Liver (tissue), 9 donors: ENCODE measurements around the gene FGG. TPM values are rescaled to one million over a fixed set of nuclear protein-coding genes. Genes with fewer than 3 reads are reported as not detected.
"Not testable (repeated sequence)": the region's sequence is repeated elsewhere in the genome, so short reads cannot be mapped to it uniquely, and the experiment has no call there.

Experiments used
- DNase-seq: peaks from one replicate; pipeline ENCODE4 v3.0.0-alpha.2; 2017; ENCODE audit warnings: low spot score
- H3K27ac ChIP-seq, 2 donors: one replicate each; pipeline ENCODE4 v1.7.0; 2013; ENCODE audit warnings: inconsistent platforms in 2 of 2, low read length in 2 of 2, control low read depth in 1 of 2, low read depth in 1 of 2, mild to moderate bottlenecking in 1 of 2
- H3K27me3 ChIP-seq, 4 donors: one replicate each; pipeline versions ENCODE4 v1.6.1 to v1.7.0; 2013; ENCODE audit warnings: low read length in 3 of 4, inconsistent platforms in 1 of 4, mild to moderate bottlenecking in 1 of 4, moderate library complexity in 1 of 4; ENCODE audit not compliant: control insufficient read depth in 4 of 4, insufficient read depth in 4 of 4
- H3K36me3 ChIP-seq, 4 donors: one replicate each; pipeline versions ENCODE4 v1.6.1 to v1.7.0; 2013; ENCODE audit warnings: low read length in 3 of 4, mild to moderate bottlenecking in 3 of 4, low read depth in 1 of 4, moderate library complexity in 1 of 4; ENCODE audit not compliant: control insufficient read depth in 4 of 4, insufficient read depth in 3 of 4
- H3K4me1 ChIP-seq, 4 donors: one replicate each; pipeline versions ENCODE4 v1.6.1 to v1.7.0; 2013; ENCODE audit warnings: low read length in 3 of 4, mild to moderate bottlenecking in 3 of 4, moderate library complexity in 1 of 4; ENCODE audit not compliant: control insufficient read depth in 4 of 4, insufficient read depth in 4 of 4
- H3K4me3 ChIP-seq, 3 donors: one replicate each; pipeline versions ENCODE4 v1.6.1 to v1.7.0; 2013; ENCODE audit warnings: low read length in 3 of 3, control low read depth in 1 of 3, low read depth in 1 of 3, mild to moderate bottlenecking in 1 of 3
- H3K9ac ChIP-seq, 2 donors: one replicate each; pipeline ENCODE4 v1.7.0; 2013; ENCODE audit warnings: low read length in 2 of 2, mild to moderate bottlenecking in 2 of 2, moderate library complexity in 2 of 2, control low read depth in 1 of 2, low read depth in 1 of 2
- H3K9me3 ChIP-seq, 4 donors: one replicate each; pipeline versions ENCODE4 v1.6.1 to v1.7.0; 2013; ENCODE audit warnings: low read length in 3 of 4; ENCODE audit not compliant: control insufficient read depth in 4 of 4
- EGR1 ChIP-seq, 2 donors: IDR thresholded peaks; 2 replicates each; pipeline ENCODE4 v1.6.1; 2016 to 2018; ENCODE audit warnings: antibody characterized with exemption in 2 of 2, low read depth in 2 of 2
- FOXA1 ChIP-seq: IDR thresholded peaks from 2 replicates; pipeline ENCODE4 v1.6.1; 2016; ENCODE audit warnings: antibody characterized with exemption
- HNF4A ChIP-seq, 2 donors: conservative IDR thresholded peaks; 2 replicates each; pipeline ENCODE4 v1.6.1; 2016; ENCODE audit warnings: antibody characterized with exemption in 2 of 2, mild to moderate bottlenecking in 2 of 2
- JUND ChIP-seq, 2 donors: IDR thresholded peaks; 2 replicates each; pipeline ENCODE4 v1.6.1; 2016; ENCODE audit warnings: antibody characterized with exemption in 2 of 2
- RAD21 ChIP-seq, 2 donors: IDR thresholded peaks; 2 replicates each; pipeline ENCODE4 v1.6.1; 2016; ENCODE audit warnings: antibody characterized with exemption in 2 of 2, mild to moderate bottlenecking in 2 of 2
- RXRA ChIP-seq, 2 donors: IDR thresholded peaks; 2 replicates each; pipeline ENCODE4 v1.6.1; 2017 to 2018; ENCODE audit warnings: antibody characterized with exemption in 2 of 2, mild to moderate bottlenecking in 1 of 2
- SP1 ChIP-seq: IDR thresholded peaks from 2 replicates; pipeline ENCODE4 v1.6.1; 2018; ENCODE audit warnings: antibody characterized with exemption, mild to moderate bottlenecking
- YY1 ChIP-seq: IDR thresholded peaks from 2 replicates; pipeline ENCODE4 v1.6.1; 2016; ENCODE audit warnings: antibody characterized with exemption, mild to moderate bottlenecking
- WGBS: extraction: QIAGEN DNeasy Blood & Tissue Kit; methylation state at CpG from one replicate; pipeline ENCODE4 v1.1.7; 2013; 5-methylcytosine and 5-hydroxymethylcytosine counted together
- polyA plus RNA-seq, 2 donors: library from polyadenylated mRNA; stranded (reverse) in 1 of 2; unstranded in 1 of 2; fragments of 200-250 nt in 1 of 2; fragments of >200 nt in 1 of 2; fragmentation: Nextera tagmentation in 1 of 2; extraction: Ambion mirVana in 1 of 2; gene quantifications; one replicate each; pipeline versions ENCODE4 v1.2.1 to v1.2.3, GENCODE V29; 2013 to 2015
- total RNA-seq, 2 donors: library from RNA; depleted of rRNA; stranded (reverse); fragments of >200 nt; gene quantifications; one replicate each; pipeline ENCODE4 v1.2.3, GENCODE V29; 2014
- TF ChIP-seq, protein P1 (sequence below): IDR thresholded peaks from 2 replicates; pipeline ENCODE4 v1.6.1; 2016; ENCODE audit warnings: antibody characterized with exemption, mild to moderate bottlenecking
- TF ChIP-seq, protein P2 (sequence below): fragments of 150-350 bp; IDR thresholded peaks from 2 replicates; pipeline ENCODE4 v1.5.1; 2017; ENCODE audit warnings: improper control_type of control experiment, low read depth, low read length; ENCODE audit not compliant: missing input control
- TF ChIP-seq, protein P3 (sequence below): IDR thresholded peaks from 2 replicates; pipeline ENCODE4 v1.6.1; 2016; ENCODE audit warnings: antibody characterized with exemption
- donor health status: healthy.
- donor health status: healthy.
- donor health status: healthy.
- donor health status: healthy.
- donor health status: healthy.

The FGG gene
- total and polyA plus RNA-seq, 4 donors, result 7,404 to 20,700 (median 15,071) TPM

DNA sequence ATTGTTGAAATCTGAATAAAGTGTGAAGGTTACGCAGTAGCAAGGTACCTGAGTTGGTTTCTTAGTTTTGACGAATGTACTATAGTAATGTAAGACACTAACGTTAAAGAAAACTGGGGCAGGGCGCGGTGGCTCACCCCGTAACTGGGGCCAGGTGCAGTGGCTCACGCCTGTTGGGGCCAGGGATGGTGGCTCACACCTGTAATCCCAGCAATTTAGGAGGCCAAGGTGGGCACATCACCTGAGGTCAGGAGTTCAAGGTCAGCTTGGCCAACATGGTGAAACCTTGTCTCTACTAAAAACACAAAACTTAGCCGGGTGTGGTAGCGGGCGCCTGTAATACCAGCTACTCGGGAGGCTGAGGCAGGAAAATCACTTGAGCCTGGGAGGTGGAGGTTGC, 15.2 kb downstream of the FGG start:
- not testable (repeated sequence) for H3K9ac ChIP-seq, H3K27me3 ChIP-seq, H3K36me3 ChIP-seq, H3K9me3 ChIP-seq, DNase-seq
- WGBS, result 53% methylated on average over 11 of the region's 11 CpGs
- Histone ChIP-seq H3K4me3 (peak overlapping the region in 1 of 3 donors; percentile 38), H3K4me1 (peaks cover 5 to 59% (median 48%) of the 10 kb centered on the region in 4 donors), H3K27ac (peak overlapping the region; percentile 68 to 71)
- TF ChIP-seq RXRA (IDR thresholded peaks at IDR 0.05), result peak in 1 of 2 donors; percentile 10

DNA sequence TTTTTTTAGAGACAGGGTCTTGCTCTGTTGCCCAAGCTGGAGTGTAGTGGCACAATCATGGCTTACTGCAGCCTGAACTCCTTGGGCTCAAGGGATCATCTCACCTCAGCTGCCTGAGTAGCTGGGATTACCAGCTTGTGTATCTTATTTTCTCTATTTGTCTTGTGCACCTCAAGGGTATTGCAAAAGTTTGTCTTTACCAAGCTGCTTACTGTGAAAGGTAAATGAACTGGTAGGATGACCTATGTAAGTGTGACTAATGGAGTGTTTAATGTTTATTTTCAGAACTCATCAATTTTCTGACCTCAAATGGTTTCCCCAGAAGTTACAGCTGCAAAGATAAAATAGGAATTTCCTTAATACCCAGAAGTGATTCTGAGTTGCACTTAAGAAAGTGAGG, 16.6 kb downstream of the FGG start:
- H3K27ac ChIP-seq, result peak overlapping the region in 1 of 2 donors; percentile 11
- no peaks in the 10 kb centered on the region for H3K9me3 ChIP-seq
- no peak for TF ChIP-seq SP1
- peak; percentile 65 to 80 for TF ChIP-seq RXRA (IDR thresholded peaks at IDR 0.05)
- TF ChIP-seq, protein P1, sequence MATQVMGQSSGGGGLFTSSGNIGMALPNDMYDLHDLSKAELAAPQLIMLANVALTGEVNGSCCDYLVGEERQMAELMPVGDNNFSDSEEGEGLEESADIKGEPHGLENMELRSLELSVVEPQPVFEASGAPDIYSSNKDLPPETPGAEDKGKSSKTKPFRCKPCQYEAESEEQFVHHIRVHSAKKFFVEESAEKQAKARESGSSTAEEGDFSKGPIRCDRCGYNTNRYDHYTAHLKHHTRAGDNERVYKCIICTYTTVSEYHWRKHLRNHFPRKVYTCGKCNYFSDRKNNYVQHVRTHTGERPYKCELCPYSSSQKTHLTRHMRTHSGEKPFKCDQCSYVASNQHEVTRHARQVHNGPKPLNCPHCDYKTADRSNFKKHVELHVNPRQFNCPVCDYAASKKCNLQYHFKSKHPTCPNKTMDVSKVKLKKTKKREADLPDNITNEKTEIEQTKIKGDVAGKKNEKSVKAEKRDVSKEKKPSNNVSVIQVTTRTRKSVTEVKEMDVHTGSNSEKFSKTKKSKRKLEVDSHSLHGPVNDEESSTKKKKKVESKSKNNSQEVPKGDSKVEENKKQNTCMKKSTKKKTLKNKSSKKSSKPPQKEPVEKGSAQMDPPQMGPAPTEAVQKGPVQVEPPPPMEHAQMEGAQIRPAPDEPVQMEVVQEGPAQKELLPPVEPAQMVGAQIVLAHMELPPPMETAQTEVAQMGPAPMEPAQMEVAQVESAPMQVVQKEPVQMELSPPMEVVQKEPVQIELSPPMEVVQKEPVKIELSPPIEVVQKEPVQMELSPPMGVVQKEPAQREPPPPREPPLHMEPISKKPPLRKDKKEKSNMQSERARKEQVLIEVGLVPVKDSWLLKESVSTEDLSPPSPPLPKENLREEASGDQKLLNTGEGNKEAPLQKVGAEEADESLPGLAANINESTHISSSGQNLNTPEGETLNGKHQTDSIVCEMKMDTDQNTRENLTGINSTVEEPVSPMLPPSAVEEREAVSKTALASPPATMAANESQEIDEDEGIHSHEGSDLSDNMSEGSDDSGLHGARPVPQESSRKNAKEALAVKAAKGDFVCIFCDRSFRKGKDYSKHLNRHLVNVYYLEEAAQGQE, result no peak
- peak; percentile 35 to 63 for TF ChIP-seq HNF4A (conservative IDR thresholded peaks at IDR 0.05)
- TF ChIP-seq JUND (IDR thresholded peaks at IDR 0.05), result peak; percentile 39 to 78
- TF ChIP-seq YY1, result peak; percentile 52
- DNase-seq, result no peak
- no peak overlapping the region for H3K9ac ChIP-seq
- no peaks in the 10 kb centered on the region for H3K36me3 ChIP-seq
- H3K4me3 ChIP-seq, result no peak overlapping the region
- H3K27me3 ChIP-seq, result no peaks in the 10 kb centered on the region
- H3K4me1 ChIP-seq, result peaks cover 5 to 72% (median 61%) of the 10 kb centered on the region in 4 donors

DNA sequence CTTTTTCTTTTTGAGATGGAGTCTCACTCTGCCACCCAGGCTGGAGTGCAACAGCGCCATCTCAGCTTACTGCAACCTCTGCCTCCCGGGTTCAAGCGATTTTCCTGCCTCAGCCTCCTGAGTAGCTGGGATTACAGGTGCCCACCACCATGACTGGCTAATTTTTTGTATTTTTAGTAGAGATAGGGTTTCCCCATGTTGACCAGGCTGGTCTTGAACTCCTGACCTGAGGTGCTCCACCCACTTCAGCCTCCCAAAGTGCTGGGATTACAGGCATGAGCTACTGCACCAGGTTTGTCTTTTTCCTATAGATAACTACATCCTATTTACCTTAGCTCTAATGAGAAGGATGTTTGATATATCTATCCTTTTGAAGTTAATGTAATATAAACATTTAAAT, 18.1 kb downstream of the FGG start:
- not testable (repeated sequence) for H3K27ac ChIP-seq, DNase-seq, H3K27me3 ChIP-seq, H3K9ac ChIP-seq, H3K9me3 ChIP-seq, H3K4me3 ChIP-seq
- 88% methylated on average over 3 of the region's 3 CpGs for WGBS
- peaks cover 5 to 69% (median 60%) of the 10 kb centered on the region in 4 donors for H3K4me1 ChIP-seq
- H3K36me3 ChIP-seq, result peaks cover 0 to 11% (median 7%) of the 10 kb centered on the region in 4 donors

DNA sequence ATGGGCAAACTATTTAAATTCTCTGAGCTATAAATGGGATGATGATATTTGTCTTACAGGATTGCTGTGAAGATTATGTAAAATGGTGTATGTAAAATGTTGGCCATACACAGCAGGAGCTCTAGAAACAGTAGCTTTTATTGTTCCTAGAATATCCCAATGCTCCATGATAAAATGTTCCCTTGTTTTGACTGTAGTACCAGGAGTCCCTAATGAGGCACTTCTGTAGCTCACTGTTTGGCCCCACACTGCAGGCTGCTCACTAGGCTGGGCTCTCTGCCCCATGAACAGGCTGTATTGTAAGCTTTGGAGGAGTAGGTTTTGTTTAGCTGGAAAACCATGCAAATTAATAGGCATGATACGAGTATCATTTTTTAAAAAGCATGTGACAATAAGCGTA, 18.6 kb downstream of the FGG start:
- peaks cover 5 to 73% (median 58%) of the 10 kb centered on the region in 4 donors for H3K4me1 ChIP-seq
- 72% methylated on average over 2 of the region's 2 CpGs for WGBS
- TF ChIP-seq FOXA1 (no peak), RAD21 (IDR thresholded peaks at IDR 0.05) (no peak), SP1 (no peak), RXRA (IDR thresholded peaks at IDR 0.05) (no peak), EGR1 (IDR thresholded peaks at IDR 0.05; ENCODE audit: low read depth in 2 of 2) (no peak)
- TF ChIP-seq, protein P1, result no peak
- TF ChIP-seq, protein P2, sequence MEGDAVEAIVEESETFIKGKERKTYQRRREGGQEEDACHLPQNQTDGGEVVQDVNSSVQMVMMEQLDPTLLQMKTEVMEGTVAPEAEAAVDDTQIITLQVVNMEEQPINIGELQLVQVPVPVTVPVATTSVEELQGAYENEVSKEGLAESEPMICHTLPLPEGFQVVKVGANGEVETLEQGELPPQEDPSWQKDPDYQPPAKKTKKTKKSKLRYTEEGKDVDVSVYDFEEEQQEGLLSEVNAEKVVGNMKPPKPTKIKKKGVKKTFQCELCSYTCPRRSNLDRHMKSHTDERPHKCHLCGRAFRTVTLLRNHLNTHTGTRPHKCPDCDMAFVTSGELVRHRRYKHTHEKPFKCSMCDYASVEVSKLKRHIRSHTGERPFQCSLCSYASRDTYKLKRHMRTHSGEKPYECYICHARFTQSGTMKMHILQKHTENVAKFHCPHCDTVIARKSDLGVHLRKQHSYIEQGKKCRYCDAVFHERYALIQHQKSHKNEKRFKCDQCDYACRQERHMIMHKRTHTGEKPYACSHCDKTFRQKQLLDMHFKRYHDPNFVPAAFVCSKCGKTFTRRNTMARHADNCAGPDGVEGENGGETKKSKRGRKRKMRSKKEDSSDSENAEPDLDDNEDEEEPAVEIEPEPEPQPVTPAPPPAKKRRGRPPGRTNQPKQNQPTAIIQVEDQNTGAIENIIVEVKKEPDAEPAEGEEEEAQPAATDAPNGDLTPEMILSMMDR, result no peak
- TF ChIP-seq, protein P3, sequence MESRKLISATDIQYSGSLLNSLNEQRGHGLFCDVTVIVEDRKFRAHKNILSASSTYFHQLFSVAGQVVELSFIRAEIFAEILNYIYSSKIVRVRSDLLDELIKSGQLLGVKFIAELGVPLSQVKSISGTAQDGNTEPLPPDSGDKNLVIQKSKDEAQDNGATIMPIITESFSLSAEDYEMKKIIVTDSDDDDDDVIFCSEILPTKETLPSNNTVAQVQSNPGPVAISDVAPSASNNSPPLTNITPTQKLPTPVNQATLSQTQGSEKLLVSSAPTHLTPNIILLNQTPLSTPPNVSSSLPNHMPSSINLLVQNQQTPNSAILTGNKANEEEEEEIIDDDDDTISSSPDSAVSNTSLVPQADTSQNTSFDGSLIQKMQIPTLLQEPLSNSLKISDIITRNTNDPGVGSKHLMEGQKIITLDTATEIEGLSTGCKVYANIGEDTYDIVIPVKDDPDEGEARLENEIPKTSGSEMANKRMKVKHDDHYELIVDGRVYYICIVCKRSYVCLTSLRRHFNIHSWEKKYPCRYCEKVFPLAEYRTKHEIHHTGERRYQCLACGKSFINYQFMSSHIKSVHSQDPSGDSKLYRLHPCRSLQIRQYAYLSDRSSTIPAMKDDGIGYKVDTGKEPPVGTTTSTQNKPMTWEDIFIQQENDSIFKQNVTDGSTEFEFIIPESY, result no peak

More for the DNA sequence above, 18.6 kb downstream of the FGG start:
- H3K9me3 ChIP-seq, result no peaks in the 10 kb centered on the region
- H3K27ac ChIP-seq, result peak overlapping the region; percentile 61 to 84
- H3K9ac ChIP-seq, result no peak overlapping the region
- DNase-seq, result no peak
- no peak overlapping the region for H3K4me3 ChIP-seq
- H3K36me3 ChIP-seq, result peaks cover 0 to 16% (median 11%) of the 10 kb centered on the region in 4 donors
- H3K27me3 ChIP-seq, result no peaks in the 10 kb centered on the region
